ENCODE measurements around the gene KCNMB1. TPM values are rescaled to one million over a fixed set of nuclear protein-coding genes. Genes with fewer than 3 reads are reported as not detected.

Gene KCNMB1
- total and polyA plus RNA-seq, 2 donors (not counting 1 experiment from before 2014, with no cell fraction given) = 0.06 TPM; not detected in 1

DNA sequence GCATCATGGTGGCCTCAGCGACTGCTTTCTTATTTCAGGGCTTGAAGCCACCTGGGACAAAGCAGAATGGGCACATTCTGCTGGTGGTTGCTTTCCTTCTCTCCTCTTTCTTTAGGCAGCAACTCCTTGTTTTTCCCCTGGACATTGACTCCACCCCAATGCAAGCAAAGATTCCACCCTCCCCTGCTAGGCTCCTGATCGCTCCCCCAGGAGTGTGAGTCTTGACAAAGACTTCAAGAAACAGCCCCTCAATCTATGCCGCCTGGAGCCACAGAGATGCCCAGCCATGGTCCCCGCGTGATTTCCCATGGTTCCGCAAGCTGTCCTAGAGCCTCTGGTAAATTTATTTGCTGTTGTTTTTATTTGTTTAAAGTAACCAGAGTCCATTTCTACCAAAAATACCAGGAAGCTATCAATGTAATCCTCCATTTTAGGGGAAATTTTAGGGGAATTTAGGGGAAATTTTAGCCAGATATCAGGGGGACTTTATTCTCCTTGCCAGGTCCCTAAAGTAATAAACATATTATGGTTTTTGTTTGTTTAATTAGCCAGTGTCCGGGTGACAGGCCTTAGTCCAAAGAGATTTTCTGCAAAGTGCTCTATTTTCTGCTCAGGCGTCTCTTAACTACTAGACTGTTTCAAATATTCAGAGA, 2.3 kb downstream of the KCNMB1 start:
- Mint-ChIP-seq H3K9me3 (ENCODE audit: insufficient read depth) (no peaks in the 10 kb centered on the region), H3K4me3 (no peak overlapping the region), H3K4me1 (peaks cover 8% of the 10 kb centered on the region), H3K27ac (no peak overlapping the region), H3K27me3 (peaks cover 31% of the 10 kb centered on the region)
- no peak overlapping the region for H3K4me3 ChIP-seq (ENCODE audit: control extremely low read depth in 1 of 5, extremely low read depth in 1 of 5, insufficient read depth in 1 of 5, low read depth in 2 of 5, low read length in 4 of 5)
- WGBS (ENCODE audit: insufficient coverage) = 88% methylated on average over 2 of the region's 8 CpGs
- no peak overlapping the region for H2AFZ ChIP-seq (ENCODE audit: insufficient read depth, low read depth, low read length, poor library complexity, severe bottlenecking)
- ChIA-PET CTCF (interaction anchor here (0.8 kb wide), 1 partner anchor 36 kb away, joined by 3 read pairs; no protein-coding TSS in a partner anchor), POLR2A (no interaction called here)
- no peaks in the 10 kb centered on the region for H3K9me3 ChIP-seq (ENCODE audit: control extremely low read depth in 1 of 3, control insufficient read depth in 2 of 3, insufficient read depth in 1 of 3, low read length in 2 of 3)
- H3K4me1 ChIP-seq (ENCODE audit: control insufficient read depth in 2 of 2, insufficient read depth in 2 of 2, low read length in 2 of 2) = peaks cover 4 to 7% of the 10 kb centered on the region in 2 donors
- ATAC-seq (ENCODE audit: low read depth) (no peak), DNase-seq (no peak)
- no peak overlapping the region for H3K27ac ChIP-seq (ENCODE audit: low read length in 2 of 2)
- peaks cover 0 to 3% (median 0%) of the 10 kb centered on the region in 4 experiments for H3K27me3 ChIP-seq (replicated peaks in 1 of 4; ENCODE audit: control extremely low read depth in 1 of 4, control insufficient read depth in 3 of 4, insufficient read depth in 4 of 4, low read length in 3 of 4)
- intact Hi-C loops (cut with micrococcal nuclease) = no loop called here
- no peaks in the 10 kb centered on the region for H4K20me1 ChIP-seq (ENCODE audit: control insufficient read depth, insufficient read depth, low read length, poor library complexity, severe bottlenecking)
- no peaks in the 10 kb centered on the region for H3K79me2 ChIP-seq (ENCODE audit: control insufficient read depth, insufficient read depth, low read length)
- no peak overlapping the region for H3K9ac ChIP-seq (ENCODE audit: low read length)
- TF ChIP-seq, protein P1, sequence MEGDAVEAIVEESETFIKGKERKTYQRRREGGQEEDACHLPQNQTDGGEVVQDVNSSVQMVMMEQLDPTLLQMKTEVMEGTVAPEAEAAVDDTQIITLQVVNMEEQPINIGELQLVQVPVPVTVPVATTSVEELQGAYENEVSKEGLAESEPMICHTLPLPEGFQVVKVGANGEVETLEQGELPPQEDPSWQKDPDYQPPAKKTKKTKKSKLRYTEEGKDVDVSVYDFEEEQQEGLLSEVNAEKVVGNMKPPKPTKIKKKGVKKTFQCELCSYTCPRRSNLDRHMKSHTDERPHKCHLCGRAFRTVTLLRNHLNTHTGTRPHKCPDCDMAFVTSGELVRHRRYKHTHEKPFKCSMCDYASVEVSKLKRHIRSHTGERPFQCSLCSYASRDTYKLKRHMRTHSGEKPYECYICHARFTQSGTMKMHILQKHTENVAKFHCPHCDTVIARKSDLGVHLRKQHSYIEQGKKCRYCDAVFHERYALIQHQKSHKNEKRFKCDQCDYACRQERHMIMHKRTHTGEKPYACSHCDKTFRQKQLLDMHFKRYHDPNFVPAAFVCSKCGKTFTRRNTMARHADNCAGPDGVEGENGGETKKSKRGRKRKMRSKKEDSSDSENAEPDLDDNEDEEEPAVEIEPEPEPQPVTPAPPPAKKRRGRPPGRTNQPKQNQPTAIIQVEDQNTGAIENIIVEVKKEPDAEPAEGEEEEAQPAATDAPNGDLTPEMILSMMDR (IDR thresholded peaks at IDR 0.05) = no peak
- TF ChIP-seq EZH2 (IDR thresholded peaks at IDR 0.05; ENCODE audit: borderline replicate concordance, insufficient read depth, low read depth, low read length, poor library complexity, severe bottlenecking) = no peak
- H3K4me2 ChIP-seq (replicated peaks; ENCODE audit: low read depth, low read length, poor library complexity, severe bottlenecking) = no peak overlapping the region
- no peaks in the 10 kb centered on the region for H3K36me3 ChIP-seq (replicated peaks in 1 of 2; ENCODE audit: control extremely low read depth in 1 of 2, control insufficient read depth in 1 of 2, extremely low read depth in 1 of 2, insufficient read depth in 2 of 2, low read length in 1 of 2)

- Histone ChIP-seq H3K79me2 (ENCODE audit: control insufficient read depth, insufficient read depth, low read length) (no peaks in the 10 kb centered on the region), H3K4me1 (ENCODE audit: control insufficient read depth in 2 of 2, insufficient read depth in 2 of 2, low read length in 2 of 2) (no peaks in the 10 kb centered on the region), H4K20me1 (ENCODE audit: control insufficient read depth, insufficient read depth, low read length, poor library complexity, severe bottlenecking) (no peaks in the 10 kb centered on the region), H2AFZ (ENCODE audit: insufficient read depth, low read depth, low read length, poor library complexity, severe bottlenecking) (no peak overlapping the region), H3K9ac (ENCODE audit: low read length) (no peak overlapping the region), H3K36me3 (replicated peaks in 1 of 2; ENCODE audit: control extremely low read depth in 1 of 2, control insufficient read depth in 1 of 2, extremely low read depth in 1 of 2, insufficient read depth in 2 of 2, low read length in 1 of 2) (no peaks in the 10 kb centered on the region), H3K9me3 (ENCODE audit: control extremely low read depth in 1 of 3, control insufficient read depth in 2 of 3, insufficient read depth in 1 of 3, low read length in 2 of 3) (no peaks in the 10 kb centered on the region), H3K4me2 (replicated peaks; ENCODE audit: low read depth, low read length, poor library complexity, severe bottlenecking) (no peak overlapping the region), H3K4me3 (ENCODE audit: control extremely low read depth in 1 of 5, extremely low read depth in 1 of 5, insufficient read depth in 1 of 5, low read depth in 2 of 5, low read length in 4 of 5) (no peak overlapping the region), H3K27me3 (replicated peaks in 1 of 4; ENCODE audit: control extremely low read depth in 1 of 4, control insufficient read depth in 3 of 4, insufficient read depth in 4 of 4, low read length in 3 of 4) (no peaks in the 10 kb centered on the region), H3K27ac (ENCODE audit: low read length in 2 of 2) (no peak overlapping the region)
- H3K27ac Mint-ChIP-seq = no peak overlapping the region
- H3K27me3 Mint-ChIP-seq = peaks cover 16% of the 10 kb centered on the region
- ATAC-seq (ENCODE audit: low read depth) (no peak), DNase-seq (no peak)
- POLR2A ChIA-PET = no interaction called here
- no peaks in the 10 kb centered on the region for H3K9me3 Mint-ChIP-seq (ENCODE audit: insufficient read depth)
- no peak overlapping the region for H3K4me3 Mint-ChIP-seq
- TF ChIP-seq, protein P1 (IDR thresholded peaks at IDR 0.05) = no peak
- no peak for TF ChIP-seq EZH2 (IDR thresholded peaks at IDR 0.05; ENCODE audit: borderline replicate concordance, insufficient read depth, low read depth, low read length, poor library complexity, severe bottlenecking)
- intact Hi-C loops (cut with micrococcal nuclease) = no loop called here
- CTCF ChIA-PET = no interaction called here
- WGBS (ENCODE audit: insufficient coverage) = 100% methylated on average over 2 of the region's 5 CpGs
- no peaks in the 10 kb centered on the region for H3K4me1 Mint-ChIP-seq
Observed at GRCh38 chr5:170383227-170383626, 5.9 kb downstream of the KCNMB1 start.

Measured in B cell (primary cell).